SK-N-SH treated with all-trans-retinoic acid at 6 μM for 48 hours (cell line): ENCODE measurements around the gene BACE1.

Experiments used
- ATAC-seq: fragments of 200-7000 bp; cut with Tn5 transposase; 3 replicates; pipeline ENCODE4 v1.9.1; 2020; ENCODE audit warnings: mild to moderate bottlenecking, moderate library complexity
- ARNTL ChIP-seq: fragments of 450-650 bp; formaldehyde crosslinking; IDR thresholded peaks from 2 replicates; pipeline ENCODE4 v1.5.0; 2020; ENCODE audit warnings: low read depth, mild to moderate bottlenecking, moderate library complexity, borderline replicate concordance
- BACH2 ChIP-seq: fragments of 250-450 bp; sonication (Bioruptor Pico); IDR thresholded peaks from 2 replicates; pipeline ENCODE4 v1.9.0; 2021; ENCODE audit warnings: mild to moderate bottlenecking, borderline replicate concordance
- CREB5 ChIP-seq: fragments of 250-450 bp; sonication (Bioruptor Pico); IDR thresholded peaks from 2 replicates; pipeline ENCODE4 v1.5.1; 2020; ENCODE audit warnings: low read depth, mild to moderate bottlenecking, moderate library complexity
- ESRRG ChIP-seq: fragments of 250-450 bp; sonication (Bioruptor Pico); IDR thresholded peaks from 2 replicates; pipeline ENCODE4 v1.6.1; 2021; ENCODE audit warnings: mild to moderate bottlenecking
- GLIS3 ChIP-seq: fragments of 250-450 bp; sonication (Bioruptor Pico); IDR thresholded peaks from 2 replicates; pipeline ENCODE4 v1.5.0; 2020; ENCODE audit warnings: mild to moderate bottlenecking, moderate library complexity
- ISL1 ChIP-seq: fragments of 250-450 bp; sonication (Bioruptor Pico); IDR thresholded peaks from 2 replicates; pipeline ENCODE4 v2.1.2; 2022; ENCODE audit warnings: mild to moderate bottlenecking, moderate library complexity
- OSR1 ChIP-seq: fragments of 250-450 bp; sonication (Bioruptor Pico); IDR thresholded peaks from 2 replicates; pipeline ENCODE4 v1.8.0; 2022; ENCODE audit warnings: moderate library complexity, mild to moderate bottlenecking, inconsistent platforms
- PPARA ChIP-seq: fragments of 250-450 bp; sonication (Bioruptor Pico); IDR thresholded peaks from 2 replicates; pipeline ENCODE4 v1.5.0; 2020; ENCODE audit warnings: mild to moderate bottlenecking, borderline replicate concordance
- RARB ChIP-seq: fragments of 250-450 bp; sonication (Bioruptor Pico); IDR thresholded peaks from 2 replicates; pipeline ENCODE4 v1.8.0; 2021; ENCODE audit warnings: mild to moderate bottlenecking, moderate library complexity
- SNAI2 ChIP-seq: fragments of 250-450 bp; sonication (Bioruptor Pico); IDR thresholded peaks from 2 replicates; pipeline ENCODE4 v1.5.0; 2020; ENCODE audit warnings: mild to moderate bottlenecking, moderate library complexity
- TOX ChIP-seq: fragments of 250-450 bp; sonication (Bioruptor Pico); IDR thresholded peaks from 2 replicates; pipeline ENCODE4 v1.8.0; 2021; ENCODE audit warnings: mild to moderate bottlenecking, moderate library complexity, borderline replicate concordance
- TSHZ2 ChIP-seq: fragments of 250-450 bp; sonication (Bioruptor Pico); IDR thresholded peaks from 2 replicates; pipeline ENCODE4 v1.5.0; 2020; ENCODE audit warnings: mild to moderate bottlenecking, moderate library complexity
- ZC3H10 ChIP-seq: fragments of 250-450 bp; sonication (Bioruptor Pico); IDR thresholded peaks from 2 replicates; pipeline ENCODE4 v1.5.1; 2021; ENCODE audit warnings: mild to moderate bottlenecking, moderate library complexity
- ZFP3 ChIP-seq: fragments of 250-450 bp; sonication (Bioruptor Pico); IDR thresholded peaks from 2 replicates; pipeline ENCODE4 v1.5.0; 2020; ENCODE audit warnings: mild to moderate bottlenecking, moderate library complexity
- ZNF565 ChIP-seq: fragments of 450-650 bp; formaldehyde crosslinking; conservative IDR thresholded peaks from 2 replicates; pipeline ENCODE4 v1.5.0; 2020; ENCODE audit warnings: low read depth, mild to moderate bottlenecking, moderate library complexity
- ZNF70 ChIP-seq: fragments of 450-650 bp; formaldehyde crosslinking; IDR thresholded peaks from 2 replicates; pipeline ENCODE4 v1.5.0; 2020; ENCODE audit warnings: mild to moderate bottlenecking, moderate library complexity
- ZNF8 ChIP-seq: fragments of 450-650 bp; formaldehyde crosslinking; IDR thresholded peaks from 2 replicates; pipeline ENCODE4 v1.5.0; 2020; ENCODE audit warnings: mild to moderate bottlenecking, moderate library complexity
- TF ChIP-seq, protein P1 (sequence below): fragments of 250-450 bp; sonication (Bioruptor Pico); IDR thresholded peaks from 2 replicates; pipeline ENCODE4 v1.8.0; 2021; ENCODE audit warnings: low read depth, mild to moderate bottlenecking, moderate library complexity, borderline replicate concordance
- TF ChIP-seq, protein P2 (sequence below): fragments of 250-450 bp; sonication (Bioruptor Pico); IDR thresholded peaks from 2 replicates; pipeline ENCODE4 v1.5.1; 2021; ENCODE audit warnings: mild to moderate bottlenecking, moderate library complexity

The BACE1 gene

GRCh38 chr11:117302228-117302627, 13.8 kb downstream of the BACE1 start:
- TF ChIP-seq TSHZ2 (no peak), ZNF8 (no peak), GLIS3 (CRISPR knock-in tag) (no peak), ZNF565 (CRISPR knock-in tag) (no peak), CREB5 (no peak), OSR1 (CRISPR knock-in tag) (no peak), ZC3H10 (no peak), SNAI2 (CRISPR knock-in tag) (no peak), TOX (CRISPR knock-in tag) (no peak), BACH2 (no peak)
- no peak for ATAC-seq

DNA sequence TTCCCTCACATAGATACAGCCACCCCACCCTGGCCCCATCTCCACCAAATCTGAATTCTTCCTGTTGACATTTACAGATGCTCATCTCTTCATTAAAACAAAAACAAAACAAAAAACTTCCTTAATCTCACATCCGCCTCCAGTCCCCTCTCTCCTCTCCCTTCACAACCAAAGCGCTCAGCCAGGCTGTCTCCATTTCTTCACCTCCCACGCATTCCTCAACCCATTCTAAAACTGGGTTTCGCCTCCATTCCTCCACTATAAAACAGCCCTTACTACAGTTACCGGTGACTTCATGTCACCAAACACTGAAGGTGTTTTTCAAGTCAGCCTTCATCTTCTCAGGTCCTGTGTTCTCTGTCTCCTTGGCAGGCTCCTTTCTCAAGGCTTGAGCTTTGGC, 15.3 kb downstream of the BACE1 start:
- TF ChIP-seq, protein P1, sequence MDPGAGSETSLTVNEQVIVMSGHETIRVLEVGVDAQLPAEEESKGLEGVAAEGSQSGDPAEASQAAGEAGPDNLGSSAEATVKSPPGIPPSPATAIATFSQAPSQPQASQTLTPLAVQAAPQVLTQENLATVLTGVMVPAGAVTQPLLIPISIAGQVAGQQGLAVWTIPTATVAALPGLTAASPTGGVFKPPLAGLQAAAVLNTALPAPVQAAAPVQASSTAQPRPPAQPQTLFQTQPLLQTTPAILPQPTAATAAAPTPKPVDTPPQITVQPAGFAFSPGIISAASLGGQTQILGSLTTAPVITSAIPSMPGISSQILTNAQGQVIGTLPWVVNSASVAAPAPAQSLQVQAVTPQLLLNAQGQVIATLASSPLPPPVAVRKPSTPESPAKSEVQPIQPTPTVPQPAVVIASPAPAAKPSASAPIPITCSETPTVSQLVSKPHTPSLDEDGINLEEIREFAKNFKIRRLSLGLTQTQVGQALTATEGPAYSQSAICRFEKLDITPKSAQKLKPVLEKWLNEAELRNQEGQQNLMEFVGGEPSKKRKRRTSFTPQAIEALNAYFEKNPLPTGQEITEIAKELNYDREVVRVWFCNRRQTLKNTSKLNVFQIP = no peak
- no peak for TF ChIP-seq ZNF565 (CRISPR knock-in tag)
- no peak for TF ChIP-seq OSR1 (CRISPR knock-in tag)
- TF ChIP-seq ZFP3 = no peak
- TF ChIP-seq BACH2 = no peak
- no peak for TF ChIP-seq ESRRG
- TF ChIP-seq ZNF70 = no peak
- no peak for TF ChIP-seq RARB (CRISPR knock-in tag)
- no peak for TF ChIP-seq TOX (CRISPR knock-in tag)
- TF ChIP-seq, protein P2, sequence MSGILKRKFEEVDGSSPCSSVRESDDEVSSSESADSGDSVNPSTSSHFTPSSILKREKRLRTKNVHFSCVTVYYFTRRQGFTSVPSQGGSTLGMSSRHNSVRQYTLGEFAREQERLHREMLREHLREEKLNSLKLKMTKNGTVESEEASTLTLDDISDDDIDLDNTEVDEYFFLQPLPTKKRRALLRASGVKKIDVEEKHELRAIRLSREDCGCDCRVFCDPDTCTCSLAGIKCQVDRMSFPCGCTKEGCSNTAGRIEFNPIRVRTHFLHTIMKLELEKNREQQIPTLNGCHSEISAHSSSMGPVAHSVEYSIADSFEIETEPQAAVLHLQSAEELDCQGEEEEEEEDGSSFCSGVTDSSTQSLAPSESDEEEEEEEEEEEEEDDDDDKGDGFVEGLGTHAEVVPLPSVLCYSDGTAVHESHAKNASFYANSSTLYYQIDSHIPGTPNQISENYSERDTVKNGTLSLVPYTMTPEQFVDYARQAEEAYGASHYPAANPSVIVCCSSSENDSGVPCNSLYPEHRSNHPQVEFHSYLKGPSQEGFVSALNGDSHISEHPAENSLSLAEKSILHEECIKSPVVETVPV = no peak
- no peak for TF ChIP-seq CREB5
- TF ChIP-seq PPARA (CRISPR knock-in tag) = no peak
- no peak for TF ChIP-seq ARNTL (CRISPR knock-in tag)
- no peak for TF ChIP-seq ISL1
- TF ChIP-seq TSHZ2 = no peak
- ATAC-seq = no peak

GRCh38 chr11:117300283-117300663, 15.8 kb downstream of the BACE1 start:
- peak; percentile 22 for ATAC-seq
- TF ChIP-seq ZNF565 (CRISPR knock-in tag) = no peak
- TF ChIP-seq ARNTL (CRISPR knock-in tag) = no peak
- TF ChIP-seq OSR1 (CRISPR knock-in tag) = no peak
- no peak for TF ChIP-seq RARB (CRISPR knock-in tag)
